HEK293 (cell line): Measurements from ENCODE around the gene COP1.
A peak's percentile ranks its signal among the peaks of the same experiment; 100 is the strongest.

Source experiments
- CTCF ChIA-PET: fragments of 350-600 bp; formaldehyde crosslinking; extraction: SDS; loops from one replicate; lab custom pipeline; 2021; ENCODE audit warnings: antibody characterized with exemption; lab: Yijun Ruan, JAX
- POLR2A ChIA-PET: fragments of 300-600 bp; formaldehyde crosslinking; extraction: SDS; loops from one replicate; lab custom pipeline; 2020; ENCODE audit warnings: antibody characterized with exemption, inconsistent platforms; lab: Yijun Ruan, JAX
- H3K27ac ChIP-seq: fragments of 200-500 bp; sonication (Bioruptor generic); 2 replicates; pipeline ENCODE4 v1.5.1; 2014; ENCODE audit warnings: low read depth, low read length, control low read depth, inconsistent platforms; ENCODE audit errors: extremely low read depth
- H3K36me3 ChIP-seq, 2 experiments: fragments of 200-500 bp in 1 of 2; sonication (Bioruptor generic) in 1 of 2; 1 replicate in 1 of 2; 2 replicates in 1 of 2; pipeline ENCODE4 v1.5.1; 2014 to 2017; ENCODE audit warnings: inconsistent platforms in 2 of 2, low read length in 2 of 2; ENCODE audit not compliant: control insufficient read depth in 2 of 2, insufficient read depth in 1 of 2
- H3K4me1 ChIP-seq: fragments of 200-500 bp; sonication (Bioruptor generic); 2 replicates; pipeline ENCODE4 v1.5.1; 2014; ENCODE audit warnings: mild to moderate bottlenecking, low read length, inconsistent platforms; ENCODE audit not compliant: control insufficient read depth, insufficient read depth
- H3K4me3 ChIP-seq: 2 replicates; pipeline ENCODE4 v1.5.1; 2011; ENCODE audit warnings: low read depth, mild to moderate bottlenecking, control low read depth, low read length, moderate library complexity
- H3K9me3 ChIP-seq: fragments of 200-500 bp; sonication (Bioruptor generic); 2 replicates; pipeline ENCODE4 v1.5.1; 2014; ENCODE audit warnings: low read depth, low read length, inconsistent platforms; ENCODE audit not compliant: control insufficient read depth, insufficient read depth
- ATF2 ChIP-seq: fragments of 450-650 bp; formaldehyde crosslinking; IDR thresholded peaks from 2 replicates; pipeline ENCODE4 v1.5.1; 2016; ENCODE audit warnings: missing biosample characterization, missing genetic modification characterization, low read depth
- GLI4 ChIP-seq: fragments of 450-650 bp; formaldehyde crosslinking; IDR thresholded peaks from 2 replicates; pipeline ENCODE4 v1.5.1; 2016; ENCODE audit warnings: missing biosample characterization, missing genetic modification characterization
- HOXA7 ChIP-seq: sonication (generic); formaldehyde crosslinking; IDR thresholded peaks from 2 replicates; pipeline ENCODE4 v1.8.1; 2022; ENCODE audit warnings: missing genetic modification reagents, borderline replicate concordance
- MZF1 ChIP-seq: fragments of 450-650 bp; formaldehyde crosslinking; IDR thresholded peaks from 2 replicates; pipeline ENCODE4 v1.5.1; 2017; ENCODE audit warnings: missing biosample characterization, missing genetic modification characterization, borderline replicate concordance
- PBX3 ChIP-seq: sonication (generic); formaldehyde crosslinking; IDR thresholded peaks from 2 replicates; pipeline ENCODE4 v1.8.1; 2022; ENCODE audit warnings: mild to moderate bottlenecking, moderate library complexity, missing genetic modification reagents
- PRDM4 ChIP-seq: fragments of 450-650 bp; formaldehyde crosslinking; IDR thresholded peaks from 2 replicates; pipeline ENCODE4 v1.5.1; 2017; ENCODE audit warnings: missing biosample characterization, missing genetic modification characterization
- WT1 ChIP-seq: fragments of 450-650 bp; formaldehyde crosslinking; IDR thresholded peaks from 2 replicates; pipeline ENCODE4 v1.5.1; 2016; ENCODE audit warnings: missing biosample characterization, missing genetic modification characterization
- ZBTB17 ChIP-seq: fragments of 450-650 bp; formaldehyde crosslinking; IDR thresholded peaks from 2 replicates; pipeline ENCODE4 v1.5.1; 2016; ENCODE audit warnings: missing biosample characterization, missing genetic modification characterization
- ZNF112 ChIP-seq: fragments of 450-650 bp; formaldehyde crosslinking; IDR thresholded peaks from 2 replicates; pipeline ENCODE4 v1.5.0; 2017; ENCODE audit warnings: missing biosample characterization, missing genetic modification characterization
- ZNF133 ChIP-seq: fragments of 450-650 bp; formaldehyde crosslinking; IDR thresholded peaks from 2 replicates; pipeline ENCODE4 v1.5.1; 2016; ENCODE audit warnings: missing biosample characterization, missing genetic modification characterization
- ZNF155 ChIP-seq: fragments of 450-650 bp; formaldehyde crosslinking; IDR thresholded peaks from 2 replicates; pipeline ENCODE4 v1.5.1; 2016; ENCODE audit warnings: missing biosample characterization, missing genetic modification characterization
- ZNF223 ChIP-seq: fragments of 450-650 bp; formaldehyde crosslinking; IDR thresholded peaks from 2 replicates; pipeline ENCODE4 v1.5.1; 2016; ENCODE audit warnings: missing biosample characterization, missing genetic modification characterization
- ZNF335 ChIP-seq: fragments of 450-650 bp; formaldehyde crosslinking; conservative IDR thresholded peaks from 2 replicates; pipeline ENCODE4 v1.5.1; 2016; ENCODE audit warnings: missing biosample characterization, missing genetic modification characterization
- ZNF362 ChIP-seq: fragments of 450-650 bp; formaldehyde crosslinking; IDR thresholded peaks from 2 replicates; pipeline ENCODE4 v1.5.1; 2016; ENCODE audit warnings: missing biosample characterization, missing genetic modification characterization
- ZNF423 ChIP-seq: fragments of 450-650 bp; formaldehyde crosslinking; IDR thresholded peaks from 2 replicates; pipeline ENCODE4 v1.5.1; 2016; ENCODE audit warnings: missing biosample characterization, missing genetic modification characterization
- ZNF426 ChIP-seq: fragments of 450-650 bp; formaldehyde crosslinking; IDR thresholded peaks from 2 replicates; pipeline ENCODE4 v1.5.1; 2017; ENCODE audit warnings: missing biosample characterization, missing genetic modification characterization, mild to moderate bottlenecking, inconsistent platforms, moderate library complexity
- ZNF549 ChIP-seq: fragments of 450-650 bp; IDR thresholded peaks from 2 replicates; pipeline ENCODE4 v1.5.1; 2018; ENCODE audit warnings: missing biosample characterization, missing genetic modification characterization, mild to moderate bottlenecking, inconsistent platforms, moderate library complexity
- ZNF610 ChIP-seq: fragments of 450-650 bp; formaldehyde crosslinking; IDR thresholded peaks from 2 replicates; pipeline ENCODE4 v1.5.1; 2016; ENCODE audit warnings: missing biosample characterization, missing genetic modification characterization, borderline replicate concordance
- ZNF621 ChIP-seq: fragments of 450-650 bp; formaldehyde crosslinking; IDR thresholded peaks from 2 replicates; pipeline ENCODE4 v1.5.1; 2017; ENCODE audit warnings: missing biosample characterization, missing genetic modification characterization
- ZNF707 ChIP-seq: fragments of 450-650 bp; formaldehyde crosslinking; IDR thresholded peaks from 2 replicates; pipeline ENCODE4 v1.5.1; 2016; ENCODE audit warnings: missing biosample characterization, missing genetic modification characterization
- ZNF785 ChIP-seq: fragments of 450-650 bp; formaldehyde crosslinking; IDR thresholded peaks from 2 replicates; pipeline ENCODE4 v1.5.1; 2016; ENCODE audit warnings: missing biosample characterization, missing genetic modification characterization
- ZNF791 ChIP-seq: fragments of 450-650 bp; formaldehyde crosslinking; IDR thresholded peaks from 2 replicates; pipeline ENCODE4 v1.5.1; 2016; ENCODE audit warnings: missing biosample characterization, missing genetic modification characterization
- ZSCAN23 ChIP-seq: fragments of 450-650 bp; formaldehyde crosslinking; IDR thresholded peaks from 2 replicates; pipeline ENCODE4 v1.5.1; 2016; ENCODE audit warnings: missing biosample characterization, missing genetic modification characterization

COP1 gene

GRCh38 chr1:175963740-175964139, 243.3 kb downstream of the COP1 start (continued):
- no peak for TF ChIP-seq ZNF362 (tag by site-specific recombination)
- TF ChIP-seq ATF2 (tag by site-specific recombination) = no peak
- TF ChIP-seq ZNF610 (tag by site-specific recombination) = no peak
- TF ChIP-seq ZNF621 (tag by site-specific recombination) = no peak
- no peak for TF ChIP-seq ZNF423 (tag by site-specific recombination)

- H3K36me3 ChIP-seq = no peaks in the 10 kb centered on the region; a peak in 1 of 3 replicates
- H3K27ac ChIP-seq = no peak overlapping the region
- no peak overlapping the region for H3K4me3 ChIP-seq
- ChIA-PET POLR2A (no interaction called here), CTCF (interaction anchor here (0.6 kb wide), 1 partner anchor 144 kb away, joined by 3 read pairs; no protein-coding TSS in a partner anchor)
- no peaks in the 10 kb centered on the region for H3K9me3 ChIP-seq
- TF ChIP-seq ZNF426 = no peak
- no peak for TF ChIP-seq PBX3
- no peak for TF ChIP-seq ZNF707 (tag by site-specific recombination)
- TF ChIP-seq ZNF785 (tag by site-specific recombination) = no peak
- no peak for TF ChIP-seq ZNF155 (tag by site-specific recombination)
- TF ChIP-seq ZBTB17 = no peak
- TF ChIP-seq ZNF223 (tag by site-specific recombination) = no peak
- no peak for TF ChIP-seq WT1
- TF ChIP-seq HOXA7 (CRISPR knock-in tag) = no peak
- TF ChIP-seq PRDM4 (tag by site-specific recombination) = no peak
- TF ChIP-seq GLI4 (tag by site-specific recombination) = no peak
- no peak for TF ChIP-seq MZF1
- no peaks in the 10 kb centered on the region for H3K4me1 ChIP-seq
Measured at GRCh38 chr1:175960169-175960568, 246.9 kb downstream of the COP1 start.

GRCh38 chr1:175951627-175952026, 255.5 kb downstream of the COP1 start:
- peaks cover 4% of the 10 kb centered on the region in 2 experiments; a peak in 2 of 3 replicates for H3K36me3 ChIP-seq
- no peak overlapping the region for H3K4me3 ChIP-seq
- TF ChIP-seq ZNF133 (tag by site-specific recombination) (peak; percentile 96), ZNF112 (tag by site-specific recombination) (no peak), ZNF549 (tag by site-specific recombination) (no peak), ZSCAN23 (no peak), ZNF791 (tag by site-specific recombination) (no peak), ZNF335 (tag by site-specific recombination) (no peak)
- TF ChIP-seq, all 188 proteins: peak for 1
- H3K27ac ChIP-seq = no peak overlapping the region
- ChIA-PET POLR2A (no interaction called here), CTCF (no interaction called here)
- H3K9me3 ChIP-seq = no peaks in the 10 kb centered on the region
- no peaks in the 10 kb centered on the region for H3K4me1 ChIP-seq
